Measurements from ENCODE around the gene EIF2AK3. TPM values are rescaled to one million over a fixed set of nuclear protein-coding genes. Genes with fewer than 3 reads are reported as not detected.
"Not testable (repeated sequence)": the region's sequence is repeated elsewhere in the genome, so short reads cannot be mapped to it uniquely, and the experiment has no call there.

The EIF2AK3 gene
- total RNA-seq, 1 donor = 25.9 TPM

- no peak overlapping the region for H3K4me3 ChIP-seq (ENCODE audit: low read depth, low read length)
- no peak for DNase-seq (ENCODE audit: low read depth)
- no peak for TF ChIP-seq CTCF (IDR thresholded peaks at IDR 0.05; ENCODE audit: insufficient read depth, low read depth, low read length)
Measured at GRCh38 chr2:88556026-88556425, 71.2 kb downstream of the EIF2AK3 start.

- no peak for DNase-seq (ENCODE audit: low read depth)
- H3K4me3 ChIP-seq (ENCODE audit: low read depth, low read length) = no peak overlapping the region
- no peak for TF ChIP-seq CTCF (IDR thresholded peaks at IDR 0.05; ENCODE audit: insufficient read depth, low read depth, low read length)
Measured at GRCh38 chr2:88554189-88554588, 73.1 kb downstream of the EIF2AK3 start.

- DNase-seq (ENCODE audit: low read depth) = no peak
- TF ChIP-seq CTCF (IDR thresholded peaks at IDR 0.05; ENCODE audit: insufficient read depth, low read depth, low read length) = no peak
- H3K4me3 ChIP-seq (ENCODE audit: low read depth, low read length) = peak overlapping the region; percentile 26
Measured at GRCh38 chr2:88549616-88550292, 77.5 kb downstream of the EIF2AK3 start.

GRCh38 chr2:88546291-88546690, 81.0 kb downstream of the EIF2AK3 start:
- H3K4me3 ChIP-seq (ENCODE audit: low read depth, low read length); DNase-seq (ENCODE audit: low read depth): not testable (repeated sequence)

GRCh38 chr2:88545118-88545517, 82.1 kb downstream of the EIF2AK3 start:
- no peak overlapping the region for H3K4me3 ChIP-seq (ENCODE audit: low read depth, low read length)
- DNase-seq (ENCODE audit: low read depth) = peak; percentile 35
- no peak for TF ChIP-seq CTCF (IDR thresholded peaks at IDR 0.05; ENCODE audit: insufficient read depth, low read depth, low read length)

- no peak overlapping the region for H3K4me3 ChIP-seq (ENCODE audit: low read depth, low read length)
- DNase-seq (ENCODE audit: low read depth) = no peak
Measured at GRCh38 chr2:88543541-88544057, 83.7 kb downstream of the EIF2AK3 start.

GRCh38 chr2:88542668-88543067, 84.6 kb downstream of the EIF2AK3 start:
- TF ChIP-seq CTCF (IDR thresholded peaks at IDR 0.05; ENCODE audit: insufficient read depth, low read depth, low read length) = no peak
- H3K4me3 ChIP-seq (ENCODE audit: low read depth, low read length) = no peak overlapping the region
- no peak for DNase-seq (ENCODE audit: low read depth)

More at GRCh38 chr2:88543541-88544057, 83.7 kb downstream of the EIF2AK3 start:
- TF ChIP-seq CTCF (IDR thresholded peaks at IDR 0.05; ENCODE audit: insufficient read depth, low read depth, low read length) = no peak

Data from fibroblast of villous mesenchyme (primary cell).